ENCODE data around the gene HIRA. TPM values are rescaled to one million over a fixed set of nuclear protein-coding genes. Genes with fewer than 3 reads are reported as not detected.

The HIRA gene
- total and polyA plus RNA-seq, 2 of the 8 experiments (the other 6 are each of a cell fraction or from before 2014, with no cell fraction given), result 34.9 to 67.2 TPM

GRCh38 chr22:19376247-19376646 is 55.3 kb downstream of the HIRA start:
- no peak overlapping the region for H2AFZ ChIP-seq (ENCODE audit: low read length)
- no peaks in the 10 kb centered on the region for H3K23me2 ChIP-seq (ENCODE audit: low read depth, low read length)
- H2BK5ac ChIP-seq (ENCODE audit: low read depth, low read length), result no peak overlapping the region
- no peak overlapping the region for H3K56ac ChIP-seq (replicated peaks; ENCODE audit: insufficient read length, low read depth, low read length)
- WGBS, 2 experiments (ENCODE audit: extremely low coverage in 1 of 2, insufficient coverage in 1 of 2, insufficient read length in 1 of 2, insufficient replicate concordance in 2 of 2, low coverage in 1 of 2, low lambda C conversion rate in 2 of 2, missing lambda C conversion rate in 1 of 2), result 87% methylated on average over 3 of the region's 3 CpGs; no CpG with 5 or more reads in 1 of the 2 experiments
- no peaks in the 10 kb centered on the region for H4K20me1 ChIP-seq (replicated peaks in 1 of 2; ENCODE audit: control insufficient read depth in 1 of 2, insufficient read depth in 2 of 2, low read length in 2 of 2)
- H4K5ac ChIP-seq (ENCODE audit: insufficient read length, low read depth, low read length), result no peak overlapping the region
- no peak overlapping the region for H3K18ac ChIP-seq (ENCODE audit: extremely low read depth, low read length)
- H4K91ac ChIP-seq (replicated peaks; ENCODE audit: insufficient read length, low read length), result no peak overlapping the region
- no peak overlapping the region for H3K4me3 ChIP-seq (ENCODE audit: extremely low read depth in 1 of 4, insufficient read depth in 2 of 4, low read depth in 3 of 4, low read length in 4 of 4)
- no peaks in the 10 kb centered on the region for H3K79me2 ChIP-seq (ENCODE audit: control insufficient read depth in 1 of 2, insufficient read depth in 2 of 2, low read length in 2 of 2)
- DNase-seq (ENCODE audit: low read depth in 1 of 2, low spot score in 2 of 2) (no peak), FAIRE-seq (no peak)
- no peaks in the 10 kb centered on the region for H3K79me1 ChIP-seq (ENCODE audit: low read depth, low read length)
- H2BK15ac ChIP-seq (ENCODE audit: low read length), result no peak overlapping the region
- H3K23ac ChIP-seq (ENCODE audit: insufficient read length), result no peak overlapping the region
- no peaks in the 10 kb centered on the region for H3K27me3 ChIP-seq (replicated peaks in 1 of 4; ENCODE audit: control insufficient read depth in 3 of 4, extremely low read depth in 1 of 4, insufficient read depth in 3 of 4, low read length in 3 of 4)
- POLR2A ChIA-PET (ENCODE audit: partially characterized antibody), result no interaction called here
- no peak overlapping the region for H2AK5ac ChIP-seq (ENCODE audit: low read depth, low read length)
- no peak overlapping the region for H4K8ac ChIP-seq (ENCODE audit: extremely low read depth, insufficient read depth, low read length)
- H3K36me3 ChIP-seq (ENCODE audit: control insufficient read depth in 2 of 4, insufficient read depth in 4 of 4, low read length in 3 of 4), result peaks cover 21 to 53% (median 39%) of the 10 kb centered on the region in 4 experiments; a peak in 7 of 8 replicates
- no peak overlapping the region for H3K4me2 ChIP-seq (ENCODE audit: insufficient read depth in 1 of 2, low read depth in 2 of 2, low read length in 2 of 2)
- no peak overlapping the region for H3K9ac ChIP-seq (replicated peaks in 1 of 4; ENCODE audit: extremely low read depth in 1 of 4, low read depth in 3 of 4, low read length in 3 of 4)
- H2BK20ac ChIP-seq (ENCODE audit: low read length), result no peak overlapping the region
- no peak overlapping the region for H3K4ac ChIP-seq (replicated peaks; ENCODE audit: insufficient read length, low read depth, low read length)
- TF ChIP-seq EZH2 (IDR thresholded peaks at IDR 0.05; ENCODE audit: low read depth, low read length, severe bottlenecking) (no peak), NANOG (IDR thresholded peaks at IDR 0.05; ENCODE audit: insufficient read depth, low read depth, low read length, poor library complexity, severe bottlenecking) (no peak), MAFK (IDR thresholded peaks at IDR 0.05; ENCODE audit: low read depth, low read length) (no peak), TCF12 (IDR thresholded peaks at IDR 0.05; ENCODE audit: low read depth, low read length) (no peak), TEAD4 (IDR thresholded peaks at IDR 0.05; ENCODE audit: low read depth, low read length) (no peak), GABPA (IDR thresholded peaks at IDR 0.05; ENCODE audit: borderline replicate concordance, insufficient read depth, low read length) (no peak), SIRT6 (IDR thresholded peaks at IDR 0.05; ENCODE audit: low read length) (no peak), RAD21 (IDR thresholded peaks at IDR 0.05 in 1 of 2, conservative IDR thresholded peaks at IDR 0.05 in 1 of 2; ENCODE audit: low read depth in 2 of 2, low read length in 2 of 2) (no peak), YY1 (IDR thresholded peaks at IDR 0.05; ENCODE audit: low read depth, low read length) (no peak), JUND (IDR thresholded peaks at IDR 0.05; ENCODE audit: low read length) (no peak)
- H3K14ac ChIP-seq (ENCODE audit: insufficient read length), result no peak overlapping the region
- H3K9me3 ChIP-seq (ENCODE audit: insufficient read depth in 2 of 2, low read depth in 1 of 2, low read length in 1 of 2), result no peaks in the 10 kb centered on the region
- CTCF ChIA-PET (ENCODE audit: partially characterized antibody), result no interaction called here
- no peak overlapping the region for H2BK12ac ChIP-seq (ENCODE audit: low read depth, low read length)
- H3K4me1 ChIP-seq (replicated peaks in 1 of 4; ENCODE audit: control insufficient read depth in 3 of 4, insufficient read depth in 4 of 4, low read length in 3 of 4), result no peaks in the 10 kb centered on the region
- H2BK120ac ChIP-seq (replicated peaks; ENCODE audit: low read depth, low read length), result no peak overlapping the region
- H3K27ac ChIP-seq (ENCODE audit: low read depth, low read length), result no peak overlapping the region
